HG03064 (cell line): ENCODE measurements around the gene CIBAR2.

ENCODE experiments used
- ATAC-seq: cut with Tn5 transposase; IDR thresholded peaks from one replicate; pipeline ENCODE4 v1.9.1; 2021; ENCODE audit warnings: low read depth; ENCODE audit not compliant: unreplicated experiment

Gene CIBAR2

GRCh38 chr16:85085721-85086120 lies 26.6 kb downstream of the CIBAR2 start:
- ATAC-seq = no peak

GRCh38 chr16:85084841-85085510 lies 27.3 kb downstream of the CIBAR2 start:
- ATAC-seq = no peak

DNA sequence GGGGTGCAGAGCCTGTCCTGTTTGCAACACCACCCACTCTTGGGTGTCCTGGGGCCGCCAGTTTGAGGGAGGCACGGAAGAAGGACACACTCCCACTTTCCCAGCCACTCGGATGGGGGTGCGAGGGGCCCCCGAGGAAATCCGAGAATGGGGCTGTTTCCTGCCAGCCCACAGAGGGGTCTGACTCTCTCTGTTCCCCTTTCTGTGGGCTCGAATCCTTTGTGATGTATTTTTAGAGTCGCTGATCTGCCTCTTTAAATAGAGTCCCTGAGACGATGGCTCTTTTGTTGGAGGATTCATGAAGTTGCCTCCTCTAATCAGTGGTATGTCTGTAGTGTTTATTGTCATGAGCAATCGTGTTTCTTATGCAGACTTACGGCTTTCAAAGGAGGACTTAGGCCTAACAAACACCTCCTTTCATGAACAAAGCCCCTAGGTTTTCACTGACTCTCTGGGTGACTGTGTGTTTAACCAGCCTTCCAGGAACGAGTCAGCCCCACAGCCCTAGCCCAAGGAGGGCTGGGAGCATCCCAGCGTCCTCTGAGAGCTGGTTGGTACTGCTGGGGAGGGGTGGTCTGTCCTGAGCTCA lies 29.1 kb downstream of the CIBAR2 start:
- ATAC-seq = no peak

DNA sequence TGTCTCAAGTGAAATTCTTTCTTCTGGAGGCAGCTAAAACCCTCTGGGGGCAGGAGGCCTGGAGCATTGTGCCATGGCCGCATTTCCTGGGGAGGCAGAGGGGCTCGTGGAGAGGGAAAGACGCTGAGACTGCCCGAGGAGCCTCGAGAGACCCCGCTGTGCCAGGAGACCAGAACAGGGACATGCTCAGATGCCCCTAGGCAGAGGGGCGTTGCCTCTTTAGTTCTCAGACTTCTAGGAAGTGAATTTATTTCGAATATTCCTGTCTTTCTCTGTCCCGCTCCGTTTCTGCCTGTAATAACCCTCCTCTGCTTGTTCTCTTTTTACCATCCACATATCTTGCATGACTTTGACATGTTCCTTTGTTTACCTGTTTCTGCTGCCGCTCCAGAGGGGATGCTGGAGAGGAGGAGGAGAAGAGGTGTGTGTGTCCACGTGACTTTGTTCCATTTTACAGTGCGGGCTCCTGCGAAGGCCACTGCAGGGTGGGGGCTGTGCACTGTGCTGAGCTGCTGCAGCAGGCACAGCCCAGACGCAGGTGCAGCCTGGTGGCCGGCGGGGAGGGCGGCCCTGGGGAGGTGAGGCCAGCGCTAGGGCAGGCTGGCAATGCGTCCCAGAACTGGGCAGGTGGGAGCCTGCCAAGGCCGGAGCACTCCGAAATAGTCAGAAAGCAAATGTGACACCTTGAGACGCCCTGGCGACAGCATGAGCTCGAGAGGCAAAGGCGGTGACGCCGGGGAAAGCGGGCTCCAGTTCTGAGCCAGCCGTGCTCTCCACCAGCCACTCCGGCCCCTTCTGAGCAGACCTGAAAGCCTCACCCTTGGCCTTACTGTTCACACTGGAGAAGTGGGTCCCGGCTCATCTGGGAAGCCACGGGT lies 29.9 kb downstream of the CIBAR2 start:
- no peak for ATAC-seq

DNA sequence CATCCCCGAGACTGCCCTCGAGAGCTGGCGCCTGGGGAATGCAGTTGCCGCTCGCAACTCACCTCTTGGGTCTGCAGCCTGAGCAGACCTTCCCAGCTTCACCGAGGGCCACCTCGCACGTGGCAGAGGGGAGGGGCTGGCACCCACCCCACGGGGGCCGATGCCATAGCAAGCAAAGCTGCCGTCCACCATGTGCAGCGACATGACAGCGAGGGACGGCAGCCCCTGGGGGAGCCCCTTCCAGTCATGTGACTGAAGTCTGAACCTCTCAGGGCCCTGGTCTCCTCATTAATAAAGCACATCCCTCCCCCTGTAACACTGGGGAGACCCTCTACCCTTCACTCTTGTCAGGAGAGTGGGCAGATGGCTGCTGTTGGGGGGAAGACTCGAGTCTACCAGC lies 30.5 kb downstream of the CIBAR2 start:
- no peak for ATAC-seq

DNA sequence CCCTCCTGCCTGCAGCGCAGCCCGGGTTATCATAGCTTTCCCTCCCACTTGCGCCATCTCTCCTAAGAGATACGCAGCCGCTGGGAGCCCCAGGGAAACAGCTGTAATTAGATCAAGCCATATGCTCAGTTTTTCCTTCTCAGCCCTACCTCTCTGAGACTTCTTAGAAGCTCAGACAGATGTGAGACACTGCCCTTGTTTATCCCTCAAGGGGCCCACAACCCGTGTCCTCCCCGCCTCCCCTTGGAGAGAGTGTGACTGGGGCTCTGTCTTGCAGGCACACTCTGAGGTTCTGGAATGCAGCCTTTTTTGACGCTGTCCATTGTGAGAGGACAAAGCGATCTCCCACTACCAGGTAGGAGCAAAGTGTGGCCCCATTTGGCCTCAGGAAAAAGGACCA lies 31.2 kb downstream of the CIBAR2 start:
- no peak for ATAC-seq

DNA sequence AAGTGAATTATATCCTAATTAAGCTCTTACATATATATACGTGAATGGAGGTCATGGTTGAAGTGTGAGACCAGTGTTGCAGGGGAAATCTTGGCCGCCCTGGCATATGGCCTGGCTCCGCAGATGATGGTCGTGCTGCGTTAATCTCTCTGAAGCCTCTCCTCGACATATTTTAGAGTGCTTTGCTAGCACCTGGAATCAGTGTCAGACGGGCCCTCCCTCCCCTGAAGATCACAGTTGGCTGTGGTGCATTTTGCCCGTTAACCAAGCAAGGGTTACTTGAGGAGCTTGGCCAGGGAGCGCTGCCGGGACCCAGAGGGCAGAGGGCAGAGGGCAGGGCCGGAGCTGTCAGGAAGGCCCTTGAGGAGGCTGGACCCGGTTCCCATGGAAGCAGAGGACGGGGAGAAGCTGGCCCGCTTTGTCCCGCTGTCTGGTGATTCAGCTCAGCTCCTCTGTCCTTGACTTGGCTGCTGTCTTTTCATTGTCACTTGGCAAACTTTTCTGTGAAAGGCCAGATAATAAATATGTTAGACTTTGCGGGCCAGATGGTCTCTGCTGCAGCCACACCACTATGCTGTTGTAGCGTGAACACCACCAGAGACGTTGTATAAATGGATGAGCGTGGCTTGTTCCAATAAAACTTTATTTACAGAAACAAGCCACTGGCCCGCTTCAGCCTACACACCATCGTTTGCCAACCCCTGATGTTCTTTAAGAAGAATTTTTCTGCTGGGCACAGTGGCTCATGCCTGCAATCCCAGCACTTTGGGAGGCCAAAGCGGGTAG lies 32.3 kb downstream of the CIBAR2 start:
- ATAC-seq = no peak

GRCh38 chr16:85078952-85079351 lies 33.3 kb downstream of the CIBAR2 start:
- ATAC-seq = no peak

DNA sequence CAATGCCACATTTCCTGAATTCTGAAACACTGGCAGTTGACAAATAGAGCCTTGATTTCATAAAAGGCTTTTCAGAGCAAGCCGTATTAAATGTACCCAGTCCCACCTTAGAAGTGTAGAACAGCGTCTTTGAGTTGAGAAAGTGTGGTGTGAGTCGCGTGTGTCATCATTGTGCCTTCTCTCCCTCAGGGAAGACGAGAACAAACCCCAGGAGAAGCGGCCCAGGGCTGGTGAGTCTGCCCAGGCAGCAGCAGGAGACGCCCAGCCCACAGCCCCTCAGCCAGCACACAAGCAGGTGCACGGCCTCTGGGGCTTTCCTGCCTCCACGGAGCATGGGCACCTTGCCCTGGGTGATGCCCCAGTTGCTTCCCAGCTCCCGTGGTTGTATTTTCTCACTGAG lies 34.0 kb downstream of the CIBAR2 start:
- no peak for ATAC-seq

DNA sequence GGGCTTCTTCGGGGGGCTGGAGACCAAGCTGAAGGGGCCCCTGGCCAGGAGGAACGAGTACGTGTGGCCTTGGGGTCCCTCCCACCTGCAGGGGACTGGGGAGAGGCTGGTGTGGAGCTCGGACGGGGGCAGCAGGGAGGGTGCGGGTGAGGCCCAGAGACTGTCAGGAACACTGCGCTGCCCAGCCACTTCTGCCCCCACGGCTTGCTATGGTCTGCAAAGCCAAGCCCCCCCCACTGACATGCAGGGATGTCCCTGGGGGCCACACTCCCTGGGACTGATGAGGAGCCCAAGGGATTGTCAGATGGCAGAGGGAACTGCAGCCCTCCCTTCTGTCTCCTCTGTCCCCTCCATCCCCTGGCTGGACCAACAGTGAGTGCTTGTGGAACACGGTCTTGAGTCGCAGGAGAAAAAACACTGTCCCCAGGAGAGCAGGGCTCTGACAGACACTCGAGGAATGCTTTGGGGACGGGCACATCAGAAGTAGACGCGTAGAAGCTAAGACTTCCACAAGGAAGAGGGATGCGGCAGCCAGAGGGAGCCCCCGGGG lies 34.6 kb downstream of the CIBAR2 start:
- no peak for ATAC-seq

- no peak for ATAC-seq
Measured at GRCh38 chr16:85077039-85077438, 35.2 kb downstream of the CIBAR2 start.

GRCh38 chr16:85075236-85075924 lies 36.9 kb downstream of the CIBAR2 start:
- ATAC-seq = no peak

- ATAC-seq = no peak
Measured at GRCh38 chr16:85074225-85074914, 37.9 kb downstream of the CIBAR2 start.

GRCh38 chr16:85072947-85073346 lies 39.3 kb downstream of the CIBAR2 start:
- no peak for ATAC-seq

DNA sequence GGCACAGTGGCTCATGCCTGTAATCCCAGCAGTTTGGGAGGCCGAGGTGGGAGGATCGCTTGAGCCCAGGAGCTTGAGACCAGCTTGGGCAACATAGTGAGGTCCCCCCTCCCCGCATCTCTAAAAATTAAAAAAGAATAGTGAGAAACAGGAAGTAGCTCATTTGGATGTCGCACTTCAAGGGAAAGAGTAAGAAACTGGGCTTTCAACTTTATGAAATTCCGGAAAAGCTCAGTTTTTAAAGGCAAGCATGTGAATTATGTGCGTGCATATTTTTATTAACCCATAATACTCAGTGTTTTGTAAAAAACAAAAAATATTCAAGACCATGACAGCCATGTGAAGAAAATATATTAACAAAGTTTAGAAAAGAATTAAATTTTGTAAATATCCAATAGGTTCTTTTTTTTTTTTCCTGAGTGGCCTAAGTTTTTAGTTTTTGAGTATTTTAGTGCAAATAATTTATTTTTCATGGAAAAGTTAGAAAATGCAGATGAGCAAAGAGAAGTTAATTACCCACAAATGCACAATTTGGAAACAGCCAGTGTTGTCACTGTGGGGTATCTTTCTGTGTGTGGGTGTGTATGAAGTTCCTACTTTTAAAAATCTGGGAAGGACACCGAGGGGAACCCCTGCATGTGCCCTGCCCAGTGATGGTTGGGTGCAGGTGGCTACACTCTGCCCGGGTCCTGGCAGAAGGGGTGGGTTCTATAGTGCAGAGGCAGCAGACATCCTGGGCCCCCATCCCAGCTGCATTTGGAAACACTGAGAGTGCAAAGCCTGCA lies 40.0 kb downstream of the CIBAR2 start:
- no peak for ATAC-seq

DNA sequence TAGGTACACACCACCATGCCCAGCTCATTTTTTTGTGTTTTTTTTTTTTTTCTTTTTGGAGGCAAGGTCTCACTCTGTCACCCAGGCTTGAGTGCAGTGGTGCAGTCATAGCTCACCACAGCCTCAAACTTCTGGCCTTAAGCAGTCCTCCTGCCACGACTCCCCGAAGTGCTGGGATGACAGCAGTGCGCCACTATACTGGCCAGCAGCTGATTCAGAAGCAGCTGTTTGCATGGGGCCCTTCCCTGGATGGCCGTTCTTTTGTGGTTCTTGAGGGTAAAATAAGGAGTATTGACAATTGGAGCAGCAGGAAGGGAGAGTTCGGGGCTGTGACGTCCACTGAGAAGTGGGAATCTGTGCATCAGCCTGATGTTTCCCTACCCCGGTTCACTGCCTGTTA lies 43.1 kb downstream of the CIBAR2 start:
- no peak for ATAC-seq

DNA sequence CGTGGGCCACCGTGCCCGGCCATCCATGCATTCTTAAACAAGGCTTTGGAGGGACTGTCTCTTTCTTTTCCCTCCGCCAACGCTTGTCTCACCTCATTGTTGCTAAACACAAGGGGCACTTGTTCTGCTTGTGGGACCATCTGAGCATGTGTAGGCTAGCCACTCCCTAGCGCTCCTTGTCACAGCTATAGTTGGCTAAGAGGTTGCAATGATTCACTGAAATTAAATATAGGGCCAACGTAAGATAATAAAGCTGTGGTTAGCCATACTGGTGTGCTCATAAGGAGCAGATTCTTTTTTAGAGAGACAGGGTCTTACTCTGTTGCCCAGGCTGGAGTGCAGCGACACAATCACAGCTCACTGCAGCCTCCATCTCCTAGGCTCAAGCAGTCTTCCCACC lies 43.5 kb downstream of the CIBAR2 start:
- no peak for ATAC-seq

DNA sequence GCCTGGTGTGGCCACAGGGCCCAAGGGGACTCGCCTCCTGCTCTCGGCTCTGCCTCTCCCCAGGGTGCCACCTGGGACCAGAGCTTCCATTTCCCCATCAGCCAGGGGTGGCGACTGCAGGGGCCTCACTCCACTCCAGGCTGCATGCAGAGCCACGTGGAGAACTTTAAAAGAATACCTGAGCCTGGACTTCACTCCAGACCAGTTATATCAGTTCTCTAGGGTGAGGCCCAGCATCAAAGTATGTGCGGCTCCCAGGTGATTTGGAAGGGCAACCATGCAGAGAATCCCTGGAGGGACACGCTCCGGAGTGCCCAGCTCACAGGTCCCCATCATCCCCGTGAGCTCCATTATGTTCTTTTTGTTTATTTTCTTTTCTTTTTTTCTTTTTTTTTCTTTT lies 44.8 kb downstream of the CIBAR2 start:
- ATAC-seq = no peak

DNA sequence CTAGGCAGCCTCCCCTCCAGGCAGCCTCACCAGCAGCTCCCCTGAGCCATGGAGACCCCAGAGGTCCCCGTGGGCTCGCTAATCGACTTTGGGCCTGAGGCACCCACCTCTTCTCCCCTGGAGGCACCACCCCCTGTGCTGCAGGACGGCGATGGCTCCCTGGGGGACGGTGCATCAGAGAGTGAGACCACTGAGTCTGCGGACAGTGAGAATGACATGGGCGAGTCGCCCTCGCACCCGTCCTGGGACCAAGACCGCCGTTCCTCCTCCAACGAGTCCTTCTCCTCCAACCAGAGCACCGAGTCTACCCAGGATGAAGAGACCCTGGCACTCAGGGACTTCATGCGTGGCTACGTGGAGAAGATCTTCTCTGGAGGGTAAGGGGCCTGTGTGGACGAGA lies 45.2 kb downstream of the CIBAR2 start:
- no peak for ATAC-seq
